Left cardiac atrium (tissue), 4 donors: ENCODE measurements around the gene PLIN4. TPM values are rescaled to one million over a fixed set of nuclear protein-coding genes. Genes with fewer than 3 reads are reported as not detected.

ENCODE experiments used
- ATAC-seq, 2 donors: fragments of 200-7000 bp; cut with Tn5 transposase; one replicate each; pipeline ENCODE4 v1.9.1; 2020; ENCODE audit warnings: mild to moderate bottlenecking in 2 of 2, moderate library complexity in 2 of 2
- DNase-seq: peaks from one replicate; pipeline ENCODE4 v3.0.0-alpha.2; 2020
- intact Hi-C, 2 donors: fragments of 100-400 bp; cut with DNase I; formaldehyde crosslinking; loops; one replicate each; pipeline versions ENCODE4 v1.14.1 to v1.15.1; 2022 to 2023
- total RNA-seq, 2 donors: library from RNA; stranded (reverse); fragmentation: NEBNext Ultra II Directional; extraction: Animal tissue kit (Norgen Biotek cat#: 25700); gene quantifications; one replicate each; pipeline ENCODE4 v1.2.1, GENCODE V29; 2021
- donor health status: DM: no; HTN: yes; CAD: no.
- donor health status: DM: no; HTN: yes; CAD: no; lungs with severe emphysema.
- donor health status: DM: yes; HTN: yes; CAD: no.
- donor health status: Dilated cardiomyopathy.

Gene PLIN4
- total RNA-seq, 2 donors from 2014 or later, result 331 to 357 TPM

- intact Hi-C loops, result no loop called here
- peak; percentile 32 for DNase-seq
- ATAC-seq, result no peak
Measured at GRCh38 chr19:4473763-4474513, 44.3 kb downstream of the PLIN4 start.

DNA sequence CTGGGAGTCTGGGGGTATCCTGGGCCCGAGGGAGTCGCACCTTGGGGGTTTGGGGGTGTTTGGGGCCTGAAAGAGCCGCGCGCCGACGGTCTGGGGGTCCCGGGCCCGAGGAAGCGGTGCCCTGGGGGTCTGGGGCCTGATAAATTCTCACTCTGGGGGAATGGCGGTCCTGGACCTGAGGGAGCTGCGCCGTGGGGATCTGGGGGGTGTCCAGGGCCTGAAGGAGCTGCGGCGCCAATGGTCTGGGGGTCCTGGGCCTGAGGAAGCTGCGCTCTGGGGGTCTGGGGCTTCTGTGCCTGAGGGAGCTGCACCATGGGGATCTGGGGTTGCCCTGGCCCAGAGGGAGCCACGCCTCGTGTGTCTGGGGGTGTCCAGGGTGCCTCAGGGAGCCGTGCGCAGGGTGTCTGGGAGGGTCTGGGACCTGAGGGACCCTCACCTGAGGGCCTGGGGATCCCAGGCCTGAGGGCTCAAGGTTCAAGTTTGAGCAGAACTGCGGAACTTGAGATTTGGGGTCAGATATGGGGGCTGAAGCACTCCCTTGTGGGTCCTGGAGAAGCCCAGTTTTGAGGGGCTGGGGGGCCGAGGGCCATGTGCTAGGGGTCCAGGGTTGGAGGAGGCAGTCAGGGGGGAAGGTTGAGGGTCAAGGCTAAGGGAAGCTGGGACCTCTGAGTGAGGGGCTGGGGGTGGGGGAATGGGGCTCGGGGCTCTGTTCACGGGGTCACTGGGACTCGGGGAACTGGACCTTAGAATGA, 45.1 kb downstream of the PLIN4 start:
- DNase-seq (no peak), ATAC-seq (no peak)
- intact Hi-C loops, result no loop called here

- intact Hi-C loops, result no loop called here
- ATAC-seq (peak in 1 of 2 donors; percentile 1), DNase-seq (peak; percentile 39)
Measured at GRCh38 chr19:4472174-4472974, 45.9 kb downstream of the PLIN4 start, which contains the start of gene HDGFL2. Gene HDGFL2, plus strand, starts transcription at chr19:4472297. Its CDS starts 54 bp downstream, at chr19:4472351.

- peak; percentile 98 for DNase-seq
- intact Hi-C loops, result no loop called here
- peak; percentile 95 to 97 for ATAC-seq
Measured at GRCh38 chr19:4471403-4472173, 46.7 kb downstream of the PLIN4 start.

DNA sequence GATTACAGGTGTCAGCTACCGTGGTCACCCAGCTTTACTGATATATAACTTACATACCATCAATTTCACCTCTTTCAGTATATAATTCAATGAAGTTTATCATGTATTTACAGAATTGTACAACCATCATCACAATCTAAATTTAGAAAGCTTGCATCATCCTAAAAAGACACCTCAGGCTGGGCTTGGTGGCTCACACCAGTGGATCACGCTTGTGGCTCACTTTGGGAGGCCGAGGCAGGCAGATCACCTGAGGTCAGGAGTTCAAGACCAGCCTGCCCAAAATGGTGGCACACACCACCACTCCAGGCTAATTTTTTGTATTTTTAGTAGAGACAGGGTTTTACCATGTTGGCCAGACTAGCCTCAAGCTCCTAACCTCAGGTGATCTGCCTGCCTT, 50.5 kb downstream of the PLIN4 start:
- ATAC-seq (no peak), DNase-seq (no peak)
- intact Hi-C loops, result no loop called here

DNA sequence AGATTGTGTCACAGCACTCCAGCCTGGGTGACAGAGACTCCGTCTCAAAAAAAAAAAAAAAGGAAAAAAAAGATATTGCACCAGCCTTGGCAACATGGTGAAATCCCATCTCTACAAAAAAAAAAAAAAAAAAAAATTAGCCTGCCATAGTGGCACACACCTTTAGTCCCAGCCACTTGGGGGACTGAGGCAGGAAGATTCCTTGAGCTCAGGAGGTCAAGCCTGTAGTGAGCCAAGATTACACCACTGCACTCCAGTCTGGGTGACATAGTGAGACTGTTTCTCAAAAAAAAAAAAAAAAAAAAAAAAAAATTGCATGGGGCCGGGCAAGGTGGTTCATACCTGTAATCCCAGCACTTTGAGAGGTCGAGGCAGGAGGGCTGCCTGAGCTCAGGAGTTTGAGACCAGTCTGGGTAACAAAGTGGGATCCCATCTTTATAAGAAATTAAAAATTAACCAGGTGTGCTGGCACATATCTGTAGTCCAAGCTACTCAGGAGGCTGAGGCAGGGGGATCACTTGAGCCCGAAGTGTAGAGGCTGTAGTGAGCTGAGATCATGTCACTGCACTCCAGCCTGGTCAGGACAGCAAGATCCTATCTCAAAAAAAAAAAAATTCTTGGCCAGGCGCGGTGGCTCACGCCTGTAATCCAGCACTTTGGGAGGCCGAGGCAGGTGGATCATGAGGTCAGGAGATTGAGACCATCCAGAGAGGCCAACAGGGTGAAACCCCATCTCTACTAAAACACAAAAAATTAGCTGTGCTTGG, 53.3 kb downstream of the PLIN4 start:
- ATAC-seq (no peak), DNase-seq (no peak)
- intact Hi-C loops, result no loop called here

- intact Hi-C loops, result loop anchor here (10.0 kb wide), 1 partner anchor 53 kb away; the partner anchor contains the start of genes CHAF1A (in 2 of the 2) and SH3GL1 (in 2 of the 2)
- ATAC-seq (peak; percentile 86 to 87), DNase-seq (peak; percentile 99)
Measured at GRCh38 chr19:4457654-4458395, 60.5 kb downstream of the PLIN4 start, which contains the start of gene UBXN6. Gene UBXN6, minus strand, starts transcription at chr19:4457794. Its CDS starts 97 bp downstream, at chr19:4457697.

DNA sequence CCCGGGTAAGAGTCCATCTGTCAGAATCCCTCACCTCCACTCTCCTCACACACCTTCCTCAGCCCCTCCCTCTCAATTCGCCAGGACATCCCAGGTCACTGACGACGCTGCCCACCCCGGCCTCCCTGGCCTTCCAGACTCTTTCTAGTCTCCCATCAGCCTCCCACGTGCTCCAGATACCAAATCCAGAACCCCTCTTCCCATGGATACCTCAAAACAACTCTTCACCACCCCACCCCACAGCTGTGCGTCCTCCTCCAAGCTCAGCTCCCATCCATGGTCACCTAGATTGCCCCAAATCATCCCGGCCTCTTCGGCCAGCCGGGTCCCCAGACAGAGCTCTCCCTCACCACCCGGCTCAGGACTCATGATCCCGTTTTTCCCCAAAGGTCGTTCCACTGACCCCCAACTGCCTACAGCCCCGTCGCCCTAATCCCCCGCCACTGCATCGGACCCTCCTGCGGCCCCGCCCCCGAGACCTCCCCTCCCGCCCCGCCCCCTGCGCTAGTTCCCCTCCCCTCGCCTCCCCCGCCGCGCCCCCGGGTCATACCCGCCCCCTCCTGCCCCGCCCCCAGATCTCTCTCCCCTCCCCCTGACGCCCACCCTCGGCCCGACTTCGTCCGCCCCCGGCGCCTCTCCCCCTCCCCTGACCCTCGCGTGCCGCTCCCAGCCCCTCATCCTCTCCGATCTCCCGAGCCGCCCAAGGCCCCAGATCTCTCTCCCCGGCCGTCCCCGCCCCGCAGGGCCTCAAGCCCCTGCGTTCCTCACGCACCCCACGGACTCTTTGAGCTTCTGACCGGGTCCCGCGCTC, 61.2 kb downstream of the PLIN4 start:
- DNase-seq, result peak; percentile 65
- intact Hi-C loops, result loop anchor here (10.0 kb wide), 1 partner anchor 52 kb away; the partner anchor contains the start of genes CHAF1A (in 2 of the 2) and SH3GL1 (in 2 of the 2)
- ATAC-seq, result peak; percentile 56 to 60

DNA sequence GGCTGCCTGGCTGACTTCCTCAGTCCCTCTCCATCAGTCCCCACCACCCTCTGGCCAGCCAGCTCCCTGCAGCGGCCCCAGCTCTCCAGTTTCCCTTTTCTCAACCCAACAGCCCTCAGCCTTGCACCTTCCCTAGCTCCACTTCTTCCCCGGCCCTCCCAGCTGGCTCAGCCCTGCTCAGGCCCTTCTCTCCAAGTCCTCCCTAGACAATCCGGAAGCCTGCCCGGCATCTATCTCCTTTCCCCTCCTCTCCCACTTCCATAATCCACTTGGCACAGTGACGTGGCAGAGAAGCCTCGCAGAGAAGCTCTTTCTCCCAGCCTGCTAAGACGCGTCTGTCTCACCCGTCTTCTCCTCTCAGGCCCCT, 61.8 kb downstream of the PLIN4 start:
- DNase-seq (peak; percentile 56), ATAC-seq (peak; percentile 27 to 44)
- intact Hi-C loops, result loop anchor here (10.0 kb wide), 1 partner anchor 52 kb away; the partner anchor contains the start of genes CHAF1A (in 2 of the 2) and SH3GL1 (in 2 of the 2)

DNA sequence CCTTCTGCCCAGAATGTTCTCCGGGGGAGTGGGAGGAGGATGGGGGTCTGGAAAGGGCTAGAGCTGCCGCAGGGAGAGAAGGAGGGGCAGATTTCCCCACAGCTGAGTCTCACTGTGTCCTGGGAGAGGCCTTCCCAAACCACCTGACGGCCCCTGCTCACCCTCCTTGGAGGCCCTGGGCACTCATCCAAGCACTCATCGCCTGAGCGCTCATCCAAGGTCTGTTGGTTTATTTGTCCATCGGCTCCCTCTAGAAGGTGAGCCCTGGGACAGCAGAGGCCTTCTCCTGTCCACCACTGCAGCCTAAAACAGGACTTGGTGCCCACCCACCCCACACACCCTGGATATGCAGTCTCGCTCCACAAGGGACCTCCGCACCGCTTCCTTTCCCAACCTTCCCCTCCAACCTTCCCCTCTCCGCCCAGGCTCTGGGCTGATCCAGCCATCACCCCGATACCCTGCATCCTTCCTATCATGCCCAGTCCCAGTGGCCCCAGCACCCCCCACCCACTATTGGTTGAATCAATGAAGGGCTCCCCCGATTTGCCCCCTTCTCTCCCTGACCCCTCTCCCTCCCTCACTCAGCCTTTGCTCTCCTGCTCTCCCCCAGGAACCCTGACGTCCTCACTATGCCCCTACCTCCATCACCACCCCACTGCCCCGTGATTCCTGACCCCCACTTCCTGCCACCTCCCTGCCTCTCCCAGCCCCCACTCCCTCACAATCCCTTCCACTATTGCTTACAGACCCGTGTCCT, 62.4 kb downstream of the PLIN4 start:
- peak; percentile 53 for DNase-seq

GRCh38 chr19:4454747-4455718, 63.3 kb downstream of the PLIN4 start:
- ATAC-seq (peak; percentile 21 to 58), DNase-seq (no peak)
- intact Hi-C loops, result loop anchor here (10.0 kb wide), 1 partner anchor 50 kb away; the partner anchor contains the start of genes CHAF1A (in 2 of the 2) and SH3GL1 (in 2 of the 2)

More for the DNA sequence above, 62.4 kb downstream of the PLIN4 start:
- peak; percentile 40 to 60 for ATAC-seq
- intact Hi-C loops, result loop anchor here (10.0 kb wide), 1 partner anchor 51 kb away; the partner anchor contains the start of genes CHAF1A (in 2 of the 2) and SH3GL1 (in 2 of the 2)

DNA sequence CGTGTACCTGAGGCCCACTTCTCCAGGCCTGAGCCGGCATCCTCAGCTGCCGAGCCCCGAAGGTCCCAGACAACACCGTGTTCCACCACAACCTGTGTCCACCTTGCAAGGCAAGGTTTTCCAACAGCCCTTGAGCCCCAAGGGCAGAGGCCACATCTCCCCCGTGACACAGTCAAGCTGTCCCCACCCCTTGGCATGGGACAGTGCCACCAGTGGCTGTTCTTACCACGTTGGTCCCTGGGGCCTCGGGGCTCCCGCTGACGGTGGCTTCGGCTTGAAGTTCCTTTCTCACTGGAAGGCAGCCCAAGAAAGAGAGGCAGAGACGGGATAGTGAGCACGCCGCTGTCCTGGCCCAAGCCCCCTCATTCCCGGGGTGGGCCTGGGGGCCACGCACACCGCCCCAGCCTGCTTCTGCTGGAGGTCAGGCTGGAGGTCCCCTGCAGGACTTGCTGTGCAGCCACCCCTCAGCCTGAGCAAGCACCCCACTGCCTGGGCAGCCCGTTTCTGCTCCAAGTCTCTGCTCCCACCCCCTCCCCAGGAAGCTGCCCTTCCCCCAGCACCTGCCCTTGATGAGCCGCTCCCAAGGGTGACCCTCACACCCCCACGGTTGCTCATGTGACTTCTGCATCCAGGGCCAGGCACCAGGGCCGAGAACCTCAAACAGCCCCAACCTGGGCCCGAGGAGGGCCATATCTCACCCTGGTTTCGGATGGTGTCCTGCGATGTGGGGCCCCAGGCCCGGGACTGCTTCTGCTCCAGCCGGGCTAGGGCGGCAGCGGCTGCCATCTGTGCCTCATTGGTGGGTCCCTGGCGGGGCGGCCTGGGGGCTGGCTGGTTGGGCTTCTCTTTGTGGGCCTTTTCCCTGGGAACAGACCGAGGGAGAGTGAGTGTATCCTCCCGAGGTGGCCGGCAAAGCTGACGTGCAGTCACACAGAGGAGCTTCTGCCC, 64.8 kb downstream of the PLIN4 start:
- intact Hi-C loops, result loop anchor here (10.0 kb wide), 1 partner anchor 49 kb away; the partner anchor contains the start of genes CHAF1A (in 2 of the 2) and SH3GL1 (in 2 of the 2)
- DNase-seq (no peak), ATAC-seq (no peak)
